GM19452 (cell line): ENCODE results near the gene HSPA6.
"Not testable (repeated sequence)": the region's sequence is repeated elsewhere in the genome, so short reads cannot be mapped to it uniquely, and the experiment has no call there.

Source experiments
- ATAC-seq: cut with Tn5 transposase; IDR thresholded peaks from one replicate; pipeline ENCODE4 v1.9.1; 2021; ENCODE audit not compliant: unreplicated experiment

The HSPA6 gene

GRCh38 chr1:161531986-161532643, 7.8 kb downstream of the HSPA6 start:
- ATAC-seq: no peak

DNA sequence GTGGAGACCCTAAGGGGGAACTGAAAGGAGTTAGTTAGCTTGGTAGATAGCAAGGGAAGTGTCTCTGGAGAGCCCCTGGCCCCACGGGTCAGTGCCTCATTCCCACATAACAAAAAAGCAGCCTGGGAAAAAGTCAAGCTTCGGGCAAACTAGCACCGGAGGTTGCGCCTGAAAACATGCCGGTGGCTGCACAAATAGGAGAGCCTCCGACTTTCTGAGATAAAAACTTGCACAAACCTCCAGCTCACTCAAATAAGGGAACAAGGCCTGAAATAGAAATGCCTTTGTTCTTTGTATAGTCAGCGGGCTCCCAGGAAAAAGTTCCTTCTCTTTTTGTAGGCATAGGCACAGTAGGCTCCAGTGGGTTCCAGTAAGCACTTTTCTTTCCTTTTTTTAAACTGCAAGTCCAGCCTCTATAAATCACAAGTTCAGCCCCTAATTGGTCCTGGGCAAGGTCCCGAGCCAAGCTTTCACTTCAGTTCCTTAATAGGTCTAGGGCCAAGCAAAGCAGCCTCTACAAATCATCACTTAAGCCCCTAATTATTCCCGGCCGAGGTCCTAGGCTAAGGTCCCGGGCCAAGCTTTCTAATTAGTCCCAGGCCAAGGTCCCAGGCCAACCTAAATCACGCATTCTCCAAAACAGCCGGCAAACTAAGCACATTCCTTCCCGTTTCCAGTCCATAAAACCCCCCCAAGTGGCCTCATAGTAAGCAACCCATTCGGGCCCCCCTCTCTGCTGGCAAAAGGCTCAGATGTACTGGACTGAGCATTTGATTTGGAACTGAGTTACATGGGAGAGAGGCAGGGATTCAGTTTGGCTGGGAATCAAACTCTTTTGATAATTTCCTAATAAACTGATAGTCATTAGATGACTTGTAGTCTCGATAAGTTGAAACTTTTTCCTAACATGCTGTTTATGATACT, 8.6 kb downstream of the HSPA6 start:
- not testable (repeated sequence) for ATAC-seq

- ATAC-seq: not testable (repeated sequence)
These were observed 12.8 kb downstream of the HSPA6 start for GRCh38 chr1:161537068-161537669.

- ATAC-seq: not testable (repeated sequence)
These were observed 14.7 kb downstream of the HSPA6 start for GRCh38 chr1:161538925-161539479.

GRCh38 chr1:161539731-161540569, 15.6 kb downstream of the HSPA6 start:
- ATAC-seq: peak; percentile 52

GRCh38 chr1:161540570-161540960, 16.2 kb downstream of the HSPA6 start:
- peak; percentile 31 for ATAC-seq

DNA sequence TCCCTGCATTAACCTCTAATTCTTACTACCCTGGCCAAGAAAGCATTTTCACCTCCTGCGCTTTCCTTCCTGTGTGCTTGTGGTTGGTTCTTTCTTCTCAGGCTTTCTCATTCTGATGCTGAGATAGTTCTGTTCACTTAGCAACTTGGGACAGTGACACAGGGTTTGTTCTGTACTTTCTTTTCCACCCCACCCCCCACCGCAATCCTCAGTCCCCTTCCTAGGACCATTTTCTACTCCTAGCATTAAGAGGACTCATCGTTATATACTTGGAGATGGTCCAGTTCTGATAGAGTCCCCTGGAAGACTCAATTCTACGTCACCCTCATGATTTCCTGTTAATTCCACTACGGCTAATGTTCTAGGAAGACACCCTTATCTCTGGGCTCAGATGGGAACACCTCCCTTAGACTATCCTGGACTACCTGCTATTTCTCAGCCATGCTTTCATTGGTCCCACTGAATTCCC, 17.8 kb downstream of the HSPA6 start:
- peak; percentile 63 for ATAC-seq

DNA sequence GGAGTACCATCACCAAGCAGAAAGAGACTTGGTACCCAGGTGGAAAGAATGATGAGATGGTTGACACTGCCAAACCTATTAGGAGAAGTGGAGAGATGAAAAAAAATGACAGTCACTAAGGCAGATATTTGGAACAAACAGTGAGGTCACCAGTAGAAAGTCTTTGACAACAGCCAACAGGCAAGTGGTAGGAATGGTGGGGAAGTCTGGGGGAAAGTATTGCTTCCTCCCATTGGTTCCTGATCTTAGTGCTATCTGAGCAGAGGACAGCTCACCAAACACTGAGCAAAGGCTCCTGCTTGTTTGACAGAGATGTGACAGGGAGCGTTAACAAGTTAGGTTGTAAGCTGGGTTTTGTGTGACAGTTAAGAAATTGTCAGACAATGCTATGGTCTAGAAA, 18.8 kb downstream of the HSPA6 start:
- ATAC-seq: not testable (repeated sequence)

- ATAC-seq: not testable (repeated sequence)
These were observed 20.8 kb downstream of the HSPA6 start for GRCh38 chr1:161545005-161545731.

- ATAC-seq: not testable (repeated sequence)
These were observed 23.8 kb downstream of the HSPA6 start for GRCh38 chr1:161547995-161548741.

- ATAC-seq: not testable (repeated sequence)
These were observed 24.5 kb downstream of the HSPA6 start for GRCh38 chr1:161548749-161549406.

DNA sequence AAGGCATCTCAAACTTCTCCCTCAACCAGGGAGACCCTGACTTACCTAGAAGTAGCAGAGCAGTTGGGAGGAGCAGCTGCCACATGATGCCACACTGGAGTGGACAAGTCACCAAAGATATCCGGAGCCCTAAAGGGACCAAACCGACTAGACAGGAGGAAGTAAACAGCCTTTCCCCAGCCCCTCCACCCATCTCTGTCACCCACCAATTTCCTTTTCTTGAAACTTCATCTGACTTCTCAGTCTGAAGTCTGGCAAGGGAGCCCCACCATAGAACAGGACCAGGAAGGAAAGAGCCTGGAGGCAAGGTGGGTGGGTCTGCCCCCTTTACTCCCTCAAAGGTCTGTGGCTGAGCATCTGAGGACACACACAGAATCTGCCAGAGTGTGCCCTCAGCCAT, 25.3 kb downstream of the HSPA6 start, which contains the start of gene FCGR3A:
FCGR3A (minus strand) TSS at position 167 of the 400 bp plus-strand sequence; CDS start at position 85, 82 bp downstream.
- ATAC-seq: no peak

DNA sequence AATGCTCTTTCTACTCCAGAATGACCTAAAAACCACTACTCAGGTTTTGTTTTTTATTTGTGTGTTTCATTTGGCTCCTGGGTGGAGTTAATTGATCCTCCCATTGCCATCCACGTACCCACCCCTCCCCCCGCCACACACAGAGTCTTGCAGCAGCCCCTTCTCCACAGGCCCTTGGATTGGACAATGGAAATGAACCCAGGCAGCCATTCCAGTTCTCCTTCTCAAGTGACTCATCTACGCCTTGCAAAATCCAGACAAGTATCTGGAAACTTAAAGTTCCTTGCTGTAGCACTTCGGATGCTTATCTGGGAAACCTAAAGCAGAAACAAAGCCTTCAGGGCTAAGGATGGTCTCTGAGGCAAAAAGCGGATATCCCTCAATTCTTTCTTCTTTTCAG, 26.6 kb downstream of the HSPA6 start:
- ATAC-seq: not testable (repeated sequence)

- not testable (repeated sequence) for ATAC-seq
These were observed 29.3 kb downstream of the HSPA6 start for GRCh38 chr1:161553631-161554030.

DNA sequence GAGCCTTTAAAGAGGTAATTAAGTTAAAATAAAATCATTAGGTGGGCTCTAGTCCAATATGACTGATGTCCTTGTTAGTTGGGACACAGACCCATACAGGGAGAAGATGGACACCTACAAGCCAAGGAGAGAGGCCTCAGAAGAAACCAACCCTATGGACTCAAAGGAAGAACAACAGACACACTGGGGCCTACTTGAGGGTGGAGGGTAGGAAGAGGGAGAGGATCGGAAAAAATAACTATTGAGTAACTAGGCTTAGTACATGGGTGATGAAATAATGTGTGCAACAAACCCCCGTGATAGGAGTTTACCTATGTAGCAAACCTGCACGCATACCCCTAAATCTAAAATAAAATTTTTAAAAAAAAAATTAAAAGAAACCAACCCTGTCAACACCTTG, 30.0 kb downstream of the HSPA6 start:
- not testable (repeated sequence) for ATAC-seq

DNA sequence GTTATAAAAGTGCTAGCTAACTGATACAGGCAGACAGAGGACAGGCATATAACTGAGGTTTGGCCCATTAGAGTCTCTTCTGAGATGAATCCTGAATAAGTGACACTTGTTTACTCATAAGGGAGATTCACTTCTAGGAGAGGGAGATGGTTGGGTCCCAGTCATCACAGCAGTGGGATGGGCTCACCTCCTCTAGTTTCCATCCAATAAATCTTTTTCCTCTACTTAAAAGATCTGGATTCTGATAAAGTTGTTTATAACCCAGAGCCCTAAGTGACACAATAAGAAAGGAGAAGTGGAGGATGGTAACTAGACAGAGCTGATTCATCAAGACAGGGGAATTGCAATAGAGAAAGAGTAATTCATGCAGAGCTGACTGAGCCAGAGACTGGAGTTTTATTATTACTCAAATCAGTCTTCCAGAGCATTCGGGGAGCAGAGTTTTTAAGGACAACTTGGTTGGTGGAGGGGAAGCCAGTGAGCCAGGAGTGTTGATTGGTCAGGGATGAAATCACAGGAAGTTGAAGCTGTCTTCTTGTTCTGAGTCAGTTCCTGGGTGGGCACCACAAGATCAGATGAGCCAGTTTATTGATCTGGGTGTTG, 30.6 kb downstream of the HSPA6 start:
- not testable (repeated sequence) for ATAC-seq

DNA sequence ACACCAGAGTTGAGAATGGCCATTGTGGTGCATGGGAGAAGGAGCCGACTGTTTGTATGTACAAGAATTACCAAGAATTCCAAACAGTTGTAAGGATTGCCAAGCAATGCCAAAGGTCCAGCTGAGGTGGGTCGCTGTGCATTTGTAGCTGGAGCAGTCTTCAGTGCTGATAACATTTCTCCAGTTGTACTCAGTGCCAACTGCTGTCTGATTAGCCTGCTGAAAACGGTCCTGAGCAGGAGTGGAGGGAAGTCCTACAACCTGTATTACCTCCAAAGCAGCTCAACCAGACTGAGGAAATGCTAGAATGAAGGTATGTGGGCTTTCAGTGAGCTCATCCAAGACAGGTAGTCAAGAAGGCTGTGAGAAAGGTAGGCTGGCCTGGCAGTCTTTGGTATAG, 31.8 kb downstream of the HSPA6 start:
- not testable (repeated sequence) for ATAC-seq

- not testable (repeated sequence) for ATAC-seq
These were observed 32.6 kb downstream of the HSPA6 start for GRCh38 chr1:161556990-161557389.
